Measurements from ENCODE around the gene CEACAM18. TPM values are rescaled to one million over a fixed set of nuclear protein-coding genes. Genes with fewer than 3 reads are reported as not detected.

The CEACAM18 gene
- total and polyA plus RNA-seq, 10 of the 15 experiments (the other 5 are each of a cell fraction or from before 2014, with no cell fraction given): not detected

DNA sequence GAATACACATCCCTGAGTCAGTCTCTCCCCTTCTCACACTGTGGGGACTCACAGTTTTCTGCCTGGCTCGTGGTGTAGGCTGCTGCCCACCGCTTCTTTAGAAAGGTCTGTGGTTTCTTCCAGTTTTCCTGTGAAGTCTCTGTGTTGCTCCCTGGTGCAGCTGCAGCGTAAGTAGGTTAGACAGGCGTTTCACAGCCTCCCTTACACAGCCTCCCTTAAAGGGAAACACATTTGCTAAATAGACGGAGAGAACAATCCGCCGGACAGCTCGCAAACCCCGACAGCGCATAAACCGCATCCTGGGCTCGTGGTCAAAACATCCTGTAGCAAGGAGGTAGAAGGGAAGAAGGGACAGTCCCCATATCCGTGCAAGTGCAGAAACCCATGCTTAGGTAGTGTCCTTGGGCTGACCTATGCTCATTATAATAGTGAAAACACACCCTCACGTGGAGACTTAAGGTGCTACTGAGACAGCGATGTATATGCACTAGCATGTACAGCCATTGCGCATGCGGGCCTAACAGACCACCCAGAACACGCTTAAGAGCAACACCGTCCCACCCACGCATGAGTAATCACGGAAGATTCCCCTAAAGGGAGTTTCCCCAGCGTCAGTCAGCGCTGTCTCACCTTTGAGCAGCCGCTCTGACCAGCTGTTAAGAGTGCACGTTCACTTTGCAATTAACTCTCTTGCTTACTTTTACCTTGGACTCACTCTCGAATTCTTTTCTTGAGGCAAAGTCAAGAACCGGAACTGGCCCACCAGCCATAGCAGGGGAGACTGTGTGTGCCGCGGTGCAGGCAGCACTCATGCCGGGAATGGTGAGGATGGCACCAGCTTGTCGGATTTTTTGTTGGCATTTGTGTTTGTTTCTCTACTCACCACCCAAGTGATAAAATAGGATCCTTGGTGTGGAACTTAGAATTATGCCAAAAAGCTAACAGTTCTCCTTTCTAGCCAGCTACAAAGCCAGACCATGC, 36.6 kb upstream of the CEACAM18 start (continued):
- no peak for TF ChIP-seq YBX1 (IDR thresholded peaks at IDR 0.05)
- no peak for TF ChIP-seq SMAD5 (IDR thresholded peaks at IDR 0.05; ENCODE audit: low read depth)
- peak; percentile 56 to 73 for TF ChIP-seq EP300 (IDR thresholded peaks at IDR 0.05; ENCODE audit: borderline replicate concordance in 1 of 2, control insufficient read depth in 1 of 2, low read depth in 2 of 2, low read length in 2 of 2)
- TF ChIP-seq, protein P1, sequence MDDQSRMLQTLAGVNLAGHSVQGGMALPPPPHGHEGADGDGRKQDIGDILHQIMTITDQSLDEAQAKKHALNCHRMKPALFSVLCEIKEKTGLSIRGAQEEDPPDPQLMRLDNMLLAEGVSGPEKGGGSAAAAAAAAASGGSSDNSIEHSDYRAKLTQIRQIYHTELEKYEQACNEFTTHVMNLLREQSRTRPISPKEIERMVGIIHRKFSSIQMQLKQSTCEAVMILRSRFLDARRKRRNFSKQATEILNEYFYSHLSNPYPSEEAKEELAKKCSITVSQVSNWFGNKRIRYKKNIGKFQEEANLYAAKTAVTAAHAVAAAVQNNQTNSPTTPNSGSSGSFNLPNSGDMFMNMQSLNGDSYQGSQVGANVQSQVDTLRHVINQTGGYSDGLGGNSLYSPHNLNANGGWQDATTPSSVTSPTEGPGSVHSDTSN (IDR thresholded peaks at IDR 0.05; ENCODE audit: insufficient replicate concordance, low read depth, low read length): peak; percentile 78
- no peak for TF ChIP-seq STAT3 (IDR thresholded peaks at IDR 0.05; ENCODE audit: low read depth, low read length)
- TF ChIP-seq, protein P2, sequence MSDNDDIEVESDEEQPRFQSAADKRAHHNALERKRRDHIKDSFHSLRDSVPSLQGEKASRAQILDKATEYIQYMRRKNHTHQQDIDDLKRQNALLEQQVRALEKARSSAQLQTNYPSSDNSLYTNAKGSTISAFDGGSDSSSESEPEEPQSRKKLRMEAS (IDR thresholded peaks at IDR 0.05; ENCODE audit: low read depth, low read length): 0 out of 2 replicates have a peak, but pooled peaks have one; percentile 53
- TF ChIP-seq, protein P3, sequence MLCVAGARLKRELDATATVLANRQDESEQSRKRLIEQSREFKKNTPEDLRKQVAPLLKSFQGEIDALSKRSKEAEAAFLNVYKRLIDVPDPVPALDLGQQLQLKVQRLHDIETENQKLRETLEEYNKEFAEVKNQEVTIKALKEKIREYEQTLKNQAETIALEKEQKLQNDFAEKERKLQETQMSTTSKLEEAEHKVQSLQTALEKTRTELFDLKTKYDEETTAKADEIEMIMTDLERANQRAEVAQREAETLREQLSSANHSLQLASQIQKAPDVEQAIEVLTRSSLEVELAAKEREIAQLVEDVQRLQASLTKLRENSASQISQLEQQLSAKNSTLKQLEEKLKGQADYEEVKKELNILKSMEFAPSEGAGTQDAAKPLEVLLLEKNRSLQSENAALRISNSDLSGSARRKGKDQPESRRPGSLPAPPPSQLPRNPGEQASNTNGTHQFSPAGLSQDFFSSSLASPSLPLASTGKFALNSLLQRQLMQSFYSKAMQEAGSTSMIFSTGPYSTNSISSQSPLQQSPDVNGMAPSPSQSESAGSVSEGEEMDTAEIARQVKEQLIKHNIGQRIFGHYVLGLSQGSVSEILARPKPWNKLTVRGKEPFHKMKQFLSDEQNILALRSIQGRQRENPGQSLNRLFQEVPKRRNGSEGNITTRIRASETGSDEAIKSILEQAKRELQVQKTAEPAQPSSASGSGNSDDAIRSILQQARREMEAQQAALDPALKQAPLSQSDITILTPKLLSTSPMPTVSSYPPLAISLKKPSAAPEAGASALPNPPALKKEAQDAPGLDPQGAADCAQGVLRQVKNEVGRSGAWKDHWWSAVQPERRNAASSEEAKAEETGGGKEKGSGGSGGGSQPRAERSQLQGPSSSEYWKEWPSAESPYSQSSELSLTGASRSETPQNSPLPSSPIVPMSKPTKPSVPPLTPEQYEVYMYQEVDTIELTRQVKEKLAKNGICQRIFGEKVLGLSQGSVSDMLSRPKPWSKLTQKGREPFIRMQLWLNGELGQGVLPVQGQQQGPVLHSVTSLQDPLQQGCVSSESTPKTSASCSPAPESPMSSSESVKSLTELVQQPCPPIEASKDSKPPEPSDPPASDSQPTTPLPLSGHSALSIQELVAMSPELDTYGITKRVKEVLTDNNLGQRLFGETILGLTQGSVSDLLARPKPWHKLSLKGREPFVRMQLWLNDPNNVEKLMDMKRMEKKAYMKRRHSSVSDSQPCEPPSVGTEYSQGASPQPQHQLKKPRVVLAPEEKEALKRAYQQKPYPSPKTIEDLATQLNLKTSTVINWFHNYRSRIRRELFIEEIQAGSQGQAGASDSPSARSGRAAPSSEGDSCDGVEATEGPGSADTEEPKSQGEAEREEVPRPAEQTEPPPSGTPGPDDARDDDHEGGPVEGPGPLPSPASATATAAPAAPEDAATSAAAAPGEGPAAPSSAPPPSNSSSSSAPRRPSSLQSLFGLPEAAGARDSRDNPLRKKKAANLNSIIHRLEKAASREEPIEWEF (IDR thresholded peaks at IDR 0.05; ENCODE audit: insufficient replicate concordance, low read depth, low read length): no peak
- TF ChIP-seq RELA (IDR thresholded peaks at IDR 0.05; ENCODE audit: borderline replicate concordance, partially characterized antibody): peak; percentile 88
- no peak for TF ChIP-seq ZNF622 (IDR thresholded peaks at IDR 0.05)
- peak; percentile 91 for TF ChIP-seq TBL1XR1 (IDR thresholded peaks at IDR 0.05; ENCODE audit: low read depth, low read length)
- TF ChIP-seq, protein P4, sequence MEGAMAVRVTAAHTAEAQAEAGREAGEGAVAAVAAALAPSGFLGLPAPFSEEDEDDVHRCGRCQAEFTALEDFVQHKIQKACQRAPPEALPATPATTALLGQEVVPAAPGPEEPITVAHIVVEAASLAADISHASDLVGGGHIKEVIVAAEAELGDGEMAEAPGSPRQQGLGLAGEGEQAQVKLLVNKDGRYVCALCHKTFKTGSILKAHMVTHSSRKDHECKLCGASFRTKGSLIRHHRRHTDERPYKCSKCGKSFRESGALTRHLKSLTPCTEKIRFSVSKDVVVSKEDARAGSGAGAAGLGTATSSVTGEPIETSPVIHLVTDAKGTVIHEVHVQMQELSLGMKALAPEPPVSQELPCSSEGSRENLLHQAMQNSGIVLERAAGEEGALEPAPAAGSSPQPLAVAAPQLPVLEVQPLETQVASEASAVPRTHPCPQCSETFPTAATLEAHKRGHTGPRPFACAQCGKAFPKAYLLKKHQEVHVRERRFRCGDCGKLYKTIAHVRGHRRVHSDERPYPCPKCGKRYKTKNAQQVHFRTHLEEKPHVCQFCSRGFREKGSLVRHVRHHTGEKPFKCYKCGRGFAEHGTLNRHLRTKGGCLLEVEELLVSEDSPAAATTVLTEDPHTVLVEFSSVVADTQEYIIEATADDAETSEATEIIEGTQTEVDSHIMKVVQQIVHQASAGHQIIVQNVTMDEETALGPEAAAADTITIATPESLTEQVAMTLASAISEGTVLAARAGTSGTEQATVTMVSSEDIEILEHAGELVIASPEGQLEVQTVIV (IDR thresholded peaks at IDR 0.05; ENCODE audit: borderline replicate concordance, partially characterized antibody): no peak
- TF ChIP-seq SUZ12 (IDR thresholded peaks at IDR 0.05; ENCODE audit: unreplicated experiment): no peak
- peak; percentile 87 for TF ChIP-seq BACH1 (IDR thresholded peaks at IDR 0.05; ENCODE audit: borderline replicate concordance)
- TF ChIP-seq LARP7 (IDR thresholded peaks at IDR 0.05): no peak; the same call in 1 of the 2 replicates
- TF ChIP-seq JUND (IDR thresholded peaks at IDR 0.05; ENCODE audit: low read depth, low read length): no peak
- TF ChIP-seq, protein P5, sequence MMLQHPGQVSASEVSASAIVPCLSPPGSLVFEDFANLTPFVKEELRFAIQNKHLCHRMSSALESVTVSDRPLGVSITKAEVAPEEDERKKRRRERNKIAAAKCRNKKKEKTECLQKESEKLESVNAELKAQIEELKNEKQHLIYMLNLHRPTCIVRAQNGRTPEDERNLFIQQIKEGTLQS (IDR thresholded peaks at IDR 0.05; ENCODE audit: borderline replicate concordance, extremely low read depth, low read depth, low read length): no peak
- peak; percentile 84 for TF ChIP-seq NR2F1 (conservative IDR thresholded peaks at IDR 0.05)
- peak; percentile 40 for TF ChIP-seq EED (IDR thresholded peaks at IDR 0.05; ENCODE audit: low read depth)
- peak; percentile 59; the same call in 1 of the 2 replicates for TF ChIP-seq HDGF (IDR thresholded peaks at IDR 0.05)
- no peak for TF ChIP-seq HDAC6 (IDR thresholded peaks at IDR 0.05; ENCODE audit: unreplicated experiment)

Data from GM12878 (cell line).